Large intestine (tissue), 3 donors: ENCODE measurements around the gene ZP3. TPM values are rescaled to one million over a fixed set of nuclear protein-coding genes. Genes with fewer than 3 reads are reported as not detected.
"Not testable (repeated sequence)": the region's sequence is repeated elsewhere in the genome, so short reads cannot be mapped to it uniquely, and the experiment has no call there.

Experiments used
- DNase-seq, 2 donors: peaks; one replicate each; pipeline versions ENCODE4 v3.0.0 to v3.0.0-alpha.2; 2013
- H3K27ac ChIP-seq: one replicate; pipeline ENCODE4 v1.5.1; 2013; ENCODE audit warnings: low read length
- H3K27me3 ChIP-seq: 2 replicates; pipeline ENCODE4 v1.6.1; 2013; ENCODE audit warnings: low read length; ENCODE audit not compliant: control insufficient read depth, insufficient read depth
- H3K36me3 ChIP-seq: 2 replicates; pipeline ENCODE4 v1.6.1; 2013; ENCODE audit warnings: low read length; ENCODE audit not compliant: control insufficient read depth, insufficient read depth
- H3K4me1 ChIP-seq: one replicate; pipeline ENCODE4 v1.6.1; 2013; ENCODE audit warnings: low read length; ENCODE audit not compliant: control insufficient read depth, insufficient read depth
- H3K4me3 ChIP-seq: one replicate; pipeline ENCODE4 v1.5.1; 2013; ENCODE audit warnings: low read length
- H3K9me3 ChIP-seq: one replicate; pipeline ENCODE4 v1.6.1; 2013; ENCODE audit warnings: mild to moderate bottlenecking, low read depth, low read length, moderate library complexity; ENCODE audit not compliant: control insufficient read depth
- WGBS: methylation state at CpG from one replicate; pipeline ENCODE4 v1.1.5; 2013; ENCODE audit warnings: low lambda C conversion rate; ENCODE audit not compliant: insufficient coverage; 5-methylcytosine and 5-hydroxymethylcytosine counted together
- polyA plus RNA-seq: library from polyadenylated mRNA; unstranded; fragments of 120-200 nt; gene quantifications from one replicate; pipeline ENCODE4 v1.2.1, GENCODE V29; 2013

Gene ZP3
- polyA plus RNA-seq, 1 donor, result 2.9 TPM

DNA sequence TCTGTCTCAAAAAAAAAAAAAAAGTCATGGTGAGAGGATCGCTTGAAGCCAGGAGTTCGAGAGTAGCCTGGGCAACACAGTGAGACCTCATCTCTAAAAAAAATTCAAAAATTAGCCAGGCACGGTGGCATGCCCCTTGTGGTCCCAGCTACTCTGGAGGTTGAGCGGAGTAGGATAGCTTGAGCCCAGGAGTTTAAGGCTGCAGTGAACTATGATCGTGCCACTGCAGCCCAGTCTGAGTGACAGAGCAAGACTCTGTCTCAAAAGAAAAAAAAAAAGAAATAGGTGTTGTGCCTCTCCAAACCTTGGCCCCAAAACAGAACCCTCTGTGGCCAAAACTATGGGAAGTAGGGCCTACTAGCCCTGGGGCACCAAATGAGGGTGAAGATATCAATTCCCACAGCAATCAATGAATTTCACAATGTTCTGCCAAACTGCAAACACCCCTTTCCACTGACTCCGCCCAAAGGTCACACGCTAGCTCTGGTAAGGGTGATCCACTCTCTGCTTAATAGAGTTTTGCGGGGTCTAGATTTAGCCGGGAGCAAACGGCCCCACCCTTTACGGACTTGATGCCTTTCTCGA, 32.1 kb upstream of the ZP3 start:
- no peaks in the 10 kb centered on the region for H3K36me3 ChIP-seq
- WGBS, result no CpG with 5 or more reads among the region's 12 CpGs
- peaks cover 2% of the 10 kb centered on the region for H3K9me3 ChIP-seq
- H3K27me3 ChIP-seq, result no peaks in the 10 kb centered on the region
- H3K27ac ChIP-seq, result peak overlapping the region; percentile 93
- H3K4me1 ChIP-seq, result peaks cover 14% of the 10 kb centered on the region
- H3K4me3 ChIP-seq, result peak overlapping the region; percentile 45
- DNase-seq, result no peak

DNA sequence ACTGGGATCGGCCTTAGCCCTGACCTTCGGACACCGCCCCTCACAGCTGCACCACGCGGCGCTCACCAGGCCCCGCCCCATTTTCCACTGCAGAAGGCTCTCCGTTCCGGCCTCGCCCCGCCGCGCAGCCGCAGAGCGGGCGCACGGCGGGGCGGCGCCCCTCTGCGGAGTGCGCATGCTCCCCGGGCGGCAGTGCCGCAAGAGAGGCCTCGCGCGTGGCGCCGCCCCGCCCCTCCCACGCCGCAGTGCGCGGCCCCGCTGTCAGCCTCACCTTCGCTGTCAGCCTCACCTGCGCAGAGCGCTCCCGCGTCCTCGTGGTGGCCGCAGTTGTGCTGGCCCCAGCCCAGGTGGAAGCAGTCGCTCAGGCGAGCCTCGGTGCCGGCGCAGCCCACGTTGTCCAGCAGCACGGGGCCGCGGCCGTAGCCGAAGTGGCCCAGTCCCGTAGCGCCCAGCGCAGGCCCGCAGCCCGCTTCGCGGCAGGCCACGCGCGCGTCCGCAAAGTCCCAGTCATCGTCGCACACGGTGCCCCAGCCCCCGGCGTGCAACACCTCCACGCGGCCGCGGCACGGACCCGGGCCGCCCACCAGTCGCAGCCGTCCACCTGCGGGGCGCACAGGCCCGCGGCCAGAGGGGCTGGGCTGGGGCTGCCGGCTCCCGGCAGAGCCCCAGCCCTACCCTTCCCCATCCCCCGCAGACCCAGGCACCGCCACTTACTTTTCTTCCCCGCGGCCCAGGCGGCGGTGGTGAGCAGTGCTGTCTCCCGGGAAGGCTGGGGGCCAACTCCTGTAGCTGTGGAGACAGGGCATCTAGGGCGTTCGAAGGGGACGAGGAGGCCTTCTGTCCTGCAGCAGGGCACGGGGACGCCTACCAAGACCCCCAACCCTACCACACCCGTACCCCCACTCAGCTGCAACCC, 31.4 kb upstream of the ZP3 start:
- no CpG with 5 or more reads among the region's 99 CpGs for WGBS
- H3K4me3 ChIP-seq, result peak overlapping the region; percentile 54

DNA sequence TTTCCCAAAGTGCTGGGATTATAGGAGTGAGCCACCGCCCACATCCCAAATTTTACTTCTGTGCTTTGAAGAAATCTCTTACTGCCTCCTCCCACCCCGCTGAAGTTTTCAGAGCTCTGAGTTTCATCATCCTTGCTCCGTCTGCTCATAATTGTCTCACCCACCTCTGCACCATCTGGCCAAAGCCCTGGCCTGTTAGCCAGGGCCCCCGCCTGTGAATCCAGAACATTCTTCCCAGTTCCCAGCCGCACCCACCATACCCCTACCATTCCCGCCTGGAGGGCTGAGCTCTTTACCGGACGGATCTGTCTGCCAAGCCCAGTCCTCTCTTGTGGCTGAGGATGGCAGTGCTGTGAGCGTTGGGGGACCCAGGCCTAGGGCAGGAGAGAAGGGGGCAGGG, 29.8 kb upstream of the ZP3 start:
- no CpG with 5 or more reads among the region's 9 CpGs for WGBS
- Histone ChIP-seq H3K4me3 (no peak overlapping the region), H3K9me3 (peaks cover 4% of the 10 kb centered on the region), H3K4me1 (peaks cover 16% of the 10 kb centered on the region), H3K36me3 (no peaks in the 10 kb centered on the region), H3K27me3 (no peaks in the 10 kb centered on the region), H3K27ac (no peak overlapping the region)
- DNase-seq, result no peak

More for the DNA sequence above, 31.4 kb upstream of the ZP3 start:
- Histone ChIP-seq H3K4me1 (peaks cover 16% of the 10 kb centered on the region), H3K9me3 (peaks cover 4% of the 10 kb centered on the region), H3K27me3 (no peaks in the 10 kb centered on the region), H3K27ac (peak overlapping the region; percentile 93), H3K36me3 (no peaks in the 10 kb centered on the region)
- DNase-seq, result peak; percentile 96

GRCh38 chr7:76395605-76395964, 29.2 kb upstream of the ZP3 start:
- not testable (repeated sequence) for H3K27me3 ChIP-seq, H3K9me3 ChIP-seq, H3K4me3 ChIP-seq, H3K27ac ChIP-seq, H3K36me3 ChIP-seq, DNase-seq
- peaks cover 16% of the 10 kb centered on the region for H3K4me1 ChIP-seq
- no CpG with 5 or more reads among the region's 11 CpGs for WGBS

GRCh38 chr7:76395965-76396726, 28.6 kb upstream of the ZP3 start:
- no peak for DNase-seq
- Histone ChIP-seq H3K27ac (no peak overlapping the region), H3K27me3 (no peaks in the 10 kb centered on the region), H3K9me3 (peaks cover 4% of the 10 kb centered on the region), H3K36me3 (no peaks in the 10 kb centered on the region), H3K4me3 (no peak overlapping the region), H3K4me1 (peaks cover 16% of the 10 kb centered on the region)
- no CpG with 5 or more reads among the region's 13 CpGs for WGBS

GRCh38 chr7:76396864-76397263, 27.9 kb upstream of the ZP3 start:
- no CpG with 5 or more reads among the region's 8 CpGs for WGBS
- H3K4me1 ChIP-seq, result peaks cover 16% of the 10 kb centered on the region
- no peak overlapping the region for H3K27ac ChIP-seq
- H3K36me3 ChIP-seq, result no peaks in the 10 kb centered on the region
- no peaks in the 10 kb centered on the region for H3K27me3 ChIP-seq
- H3K4me3 ChIP-seq, result no peak overlapping the region
- peaks cover 4% of the 10 kb centered on the region for H3K9me3 ChIP-seq
- DNase-seq, result no peak

GRCh38 chr7:76397409-76398183, 27.2 kb upstream of the ZP3 start:
- peak; percentile 72 to 78 for DNase-seq
- Histone ChIP-seq H3K27me3 (no peaks in the 10 kb centered on the region), H3K4me1 (peaks cover 13% of the 10 kb centered on the region), H3K4me3 (peak overlapping the region; percentile 48), H3K27ac (no peak overlapping the region), H3K36me3 (no peaks in the 10 kb centered on the region), H3K9me3 (peaks cover 4% of the 10 kb centered on the region)
- WGBS, result 60% methylated on average over 1 of the region's 45 CpGs

DNA sequence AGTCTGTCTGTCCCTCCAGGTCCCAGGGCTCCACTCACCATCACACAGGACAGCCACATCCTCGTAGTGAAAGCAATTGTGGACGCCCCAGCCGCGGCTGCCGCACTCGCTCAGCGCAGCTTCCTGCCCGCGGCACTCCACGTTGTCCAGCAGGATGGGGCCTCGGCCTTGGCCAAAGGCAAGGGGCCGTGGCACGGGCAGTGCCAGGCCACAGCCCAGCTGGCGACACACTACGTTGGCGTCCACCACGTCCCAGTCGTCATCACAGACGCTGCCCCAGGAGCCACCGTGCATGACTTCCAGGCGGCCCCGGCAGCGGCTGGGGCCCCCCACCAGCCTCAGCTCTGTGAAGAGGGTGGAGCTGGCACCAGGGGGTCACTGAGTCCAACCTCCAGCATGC, 24.5 kb upstream of the ZP3 start:
- no peak for DNase-seq
- H3K36me3 ChIP-seq, result no peaks in the 10 kb centered on the region
- H3K27me3 ChIP-seq, result no peaks in the 10 kb centered on the region
- peaks cover 7% of the 10 kb centered on the region for H3K9me3 ChIP-seq
- no peak overlapping the region for H3K4me3 ChIP-seq
- no peak overlapping the region for H3K27ac ChIP-seq
- 100% methylated on average over 1 of the region's 23 CpGs for WGBS
- peaks cover 8% of the 10 kb centered on the region for H3K4me1 ChIP-seq

GRCh38 chr7:76403097-76403496, 21.7 kb upstream of the ZP3 start:
- H3K36me3 ChIP-seq, H3K27ac ChIP-seq, H3K4me3 ChIP-seq, H3K4me1 ChIP-seq, H3K27me3 ChIP-seq, H3K9me3 ChIP-seq, DNase-seq: not testable (repeated sequence)
- WGBS, result no CpG with 5 or more reads among the region's 8 CpGs
